ENCODE data around the gene DHCR24. TPM values are rescaled to one million over a fixed set of nuclear protein-coding genes. Genes with fewer than 3 reads are reported as not detected.

The DHCR24 gene
- total and polyA plus RNA-seq, 5 donors, result 10.7 to 28.7 (median 17.5) TPM

- ATAC-seq (no peak), DNase-seq (no peak)
- 84% methylated on average over 3 of the region's 3 CpGs for WGBS
- no peaks in the 10 kb centered on the region for H3K27me3 ChIP-seq (ENCODE audit: control insufficient read depth, insufficient read depth)
- H3K4me3 ChIP-seq (ENCODE audit: low read length), result no peak overlapping the region
- intact Hi-C loops (cut with DNase I), result loop anchor here in 3 of 4 donors (10.0 kb wide), 3 partner anchors 311 to 931 kb away; no protein-coding TSS in a partner anchor
- no peaks in the 10 kb centered on the region for H3K4me1 ChIP-seq (ENCODE audit: control insufficient read depth, insufficient read depth, low read length)
- H3K27ac ChIP-seq (ENCODE audit: low read length), result no peak overlapping the region
- no peaks in the 10 kb centered on the region for H3K9me3 ChIP-seq (ENCODE audit: control insufficient read depth, low read length)
Measured at GRCh38 chr1:54805466-54805865, 81.5 kb downstream of the DHCR24 start.

GRCh38 chr1:54804471-54805132, 82.4 kb downstream of the DHCR24 start:
- 87% methylated on average over 6 of the region's 6 CpGs for whole genome bisulfite sequencing

DNA sequence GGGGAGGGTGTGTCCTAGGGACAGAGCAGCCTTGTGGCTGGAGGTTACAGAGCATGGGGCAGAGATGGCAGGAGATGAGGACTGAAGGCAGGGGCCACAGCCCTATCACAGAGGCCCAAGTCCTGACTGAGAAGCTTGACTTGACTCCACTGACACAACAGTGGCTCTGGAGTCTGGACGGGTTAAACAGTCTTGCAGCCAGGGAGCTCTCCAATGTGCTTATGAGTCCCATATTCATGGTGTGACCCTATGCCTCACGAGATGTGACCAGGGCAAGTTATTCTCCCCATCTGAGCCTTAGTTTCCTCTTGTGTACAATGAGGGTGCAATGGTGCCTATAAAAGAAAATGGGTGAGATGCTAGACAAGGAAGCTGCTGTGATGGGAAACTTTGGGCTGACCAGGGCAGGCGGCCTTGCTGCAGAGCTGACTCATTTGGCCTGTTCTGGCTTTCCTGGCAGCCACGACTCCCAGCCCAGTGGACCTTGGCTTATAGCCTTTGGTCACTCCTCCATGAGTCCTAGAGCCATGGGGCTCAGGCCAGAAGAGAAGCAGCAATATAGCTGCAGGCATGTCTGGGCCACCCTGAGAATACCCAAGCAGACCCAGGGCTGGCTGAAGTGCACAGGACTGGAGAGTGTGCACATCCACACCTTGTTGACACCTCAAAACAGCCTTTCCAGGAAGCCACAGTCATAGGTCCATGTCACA, 83.1 kb downstream of the DHCR24 start:
- Histone ChIP-seq H3K27ac (ENCODE audit: low read length) (no peak overlapping the region), H3K9me3 (ENCODE audit: control insufficient read depth, low read length) (no peaks in the 10 kb centered on the region), H3K4me3 (ENCODE audit: low read length) (no peak overlapping the region), H3K27me3 (ENCODE audit: control insufficient read depth, insufficient read depth) (no peaks in the 10 kb centered on the region), H3K4me1 (ENCODE audit: control insufficient read depth, insufficient read depth, low read length) (no peaks in the 10 kb centered on the region)
- DNase-seq (peak; percentile 75 to 85 (median 77)), ATAC-seq (peak; percentile 67 to 69)
- WGBS, result 47% methylated on average over 4 of the region's 4 CpGs
- intact Hi-C loops (cut with DNase I), result loop anchor here in 3 of 4 donors (10.0 kb wide), 3 partner anchors 309 to 929 kb away; no protein-coding TSS in a partner anchor

More at GRCh38 chr1:54804471-54805132, 82.4 kb downstream of the DHCR24 start:
- DNase-seq (no peak), ATAC-seq (no peak)
- intact Hi-C loops (cut with DNase I), result loop anchor here in 3 of 4 donors (10.0 kb wide), 3 partner anchors 310 to 930 kb away; no protein-coding TSS in a partner anchor
- Histone ChIP-seq H3K4me1 (ENCODE audit: control insufficient read depth, insufficient read depth, low read length) (no peaks in the 10 kb centered on the region), H3K27ac (ENCODE audit: low read length) (no peak overlapping the region), H3K27me3 (ENCODE audit: control insufficient read depth, insufficient read depth) (no peaks in the 10 kb centered on the region), H3K9me3 (ENCODE audit: control insufficient read depth, low read length) (no peaks in the 10 kb centered on the region), H3K4me3 (ENCODE audit: low read length) (no peak overlapping the region)

GRCh38 chr1:54800899-54801759, 85.9 kb downstream of the DHCR24 start, which contains the start of gene TTC22:
TTC22 (minus strand) TSS chr1:54801323; CDS start chr1:54801163, 160 bp downstream.
- Histone ChIP-seq H3K27ac (ENCODE audit: low read length) (no peak within 1 kb of the TSS), H3K4me3 (ENCODE audit: low read length) (peak within 1 kb of the TSS; percentile 26), H3K27me3 (ENCODE audit: control insufficient read depth, insufficient read depth) (no peaks in the 10 kb centered on the region), H3K9me3 (ENCODE audit: control insufficient read depth, low read length) (no peaks in the 10 kb centered on the region), H3K4me1 (ENCODE audit: control insufficient read depth, insufficient read depth, low read length) (no peaks in the 10 kb centered on the region)
- intact Hi-C loops (cut with DNase I), result loop anchor here in 3 of 4 donors (10.0 kb wide), 3 partner anchors 306 to 926 kb away; no protein-coding TSS in a partner anchor
- peak in 1 of 3 donors; percentile 77 for DNase-seq
- ATAC-seq, result peak; percentile 41 to 55
- WGBS, result 7% methylated on average over 58 of the region's 58 CpGs

DNA sequence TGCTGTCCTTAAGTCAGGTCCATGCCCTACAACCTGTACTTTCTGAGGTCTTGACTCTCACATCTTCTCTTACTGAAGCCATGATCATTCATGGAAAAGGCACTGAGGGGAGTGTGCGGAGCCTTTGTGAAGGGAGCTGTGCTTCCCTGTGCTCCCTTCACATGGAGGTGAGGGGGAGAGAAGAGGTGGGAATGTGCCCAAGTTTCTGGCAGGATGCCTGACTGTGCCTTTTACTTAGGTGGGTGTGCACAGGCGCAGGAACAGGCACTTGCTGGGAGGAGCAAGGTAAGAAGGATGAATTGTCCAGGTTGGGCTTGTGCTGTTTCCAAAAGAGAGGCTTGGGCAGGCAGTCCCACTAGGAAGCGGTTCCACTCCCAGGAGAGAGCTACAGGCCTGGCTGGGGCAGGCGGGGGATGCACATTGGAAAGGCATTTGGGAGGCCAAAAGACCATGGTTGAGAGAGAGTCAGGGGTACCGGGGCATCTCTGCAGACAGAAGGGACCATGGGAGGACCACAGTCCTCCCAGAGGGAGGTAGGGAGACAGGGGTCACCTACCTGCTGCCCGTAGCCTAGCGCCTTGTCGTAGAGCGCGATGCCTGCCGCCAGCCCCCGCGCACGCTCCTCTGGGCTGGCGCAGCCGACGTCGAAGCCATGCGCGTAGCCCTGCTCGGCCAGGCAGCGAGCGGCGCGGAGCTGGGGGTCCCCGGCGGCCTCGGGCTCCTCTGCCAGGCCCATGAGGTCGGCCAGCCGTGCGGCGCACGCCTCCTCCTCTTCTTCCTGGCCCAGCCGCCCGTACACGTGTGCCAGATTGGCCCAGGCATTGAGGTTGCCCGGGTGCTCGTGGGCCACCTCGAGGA, 86.7 kb downstream of the DHCR24 start:
- H3K4me3 ChIP-seq (ENCODE audit: low read length), result peak overlapping the region; percentile 26
- no peaks in the 10 kb centered on the region for H3K4me1 ChIP-seq (ENCODE audit: control insufficient read depth, insufficient read depth, low read length)
- H3K27ac ChIP-seq (ENCODE audit: low read length), result no peak overlapping the region
- WGBS, result 29% methylated on average over 39 of the region's 39 CpGs
- DNase-seq (no peak), ATAC-seq (no peak)
- intact Hi-C loops (cut with DNase I), result loop anchor here in 3 of 4 donors (10.0 kb wide), 3 partner anchors 305 to 925 kb away; no protein-coding TSS in a partner anchor
- H3K9me3 ChIP-seq (ENCODE audit: control insufficient read depth, low read length), result no peaks in the 10 kb centered on the region
- H3K27me3 ChIP-seq (ENCODE audit: control insufficient read depth, insufficient read depth), result no peaks in the 10 kb centered on the region

Other genes starting within 250 kb of the DHCR24 start
- 10 to 100 TPM in 2 of 4 donors, 1 to 10 TPM in 2; 5.9 to 12.8 (median 9.2) TPM for gene MROH7, start 245.4 kb downstream of the DHCR24 start, total RNA-seq
- 4.9 TPM for gene MROH7, start 245.4 kb downstream of the DHCR24 start, polyA plus RNA-seq
- gene TTC4, start 171.3 kb downstream of the DHCR24 start, total RNA-seq, result 10 to 100 TPM; 11.3 to 14.5 (median 13.3) TPM
- gene TTC4, start 171.3 kb downstream of the DHCR24 start, polyA plus RNA-seq, result 10.1 TPM
- 1 to 10 TPM; 2.9 to 3.7 (median 3.3) TPM for gene PARS2, start 122.7 kb downstream of the DHCR24 start, total RNA-seq
- 2.0 TPM for gene PARS2, start 122.7 kb downstream of the DHCR24 start, polyA plus RNA-seq
- gene TTC22, start 85.9 kb downstream of the DHCR24 start, total RNA-seq, result under 1 TPM in 3 of 4 donors, not detected in 1; 0.06 to 0.17 (median 0.09) TPM
- gene TTC22, start 85.9 kb downstream of the DHCR24 start, polyA plus RNA-seq, result 0.05 TPM
- gene TMEM61, start 93.4 kb upstream of the DHCR24 start, total RNA-seq, result not detected
- 0.09 TPM for gene TMEM61, start 93.4 kb upstream of the DHCR24 start, polyA plus RNA-seq
- gene BSND, start 111.7 kb upstream of the DHCR24 start, total RNA-seq, result not detected
- not detected for gene BSND, start 111.7 kb upstream of the DHCR24 start, polyA plus RNA-seq
- gene PCSK9, start 152.4 kb upstream of the DHCR24 start, total RNA-seq, result not detected
- gene PCSK9, start 152.4 kb upstream of the DHCR24 start, polyA plus RNA-seq, result 0.05 TPM

Data from right cardiac atrium (tissue), 5 donors.